GM12801 (cell line): ENCODE results near the gene GNPNAT1.

Source experiments
- CTCF ChIP-seq: IDR thresholded peaks from one replicate; pipeline ENCODE4 v1.5.1; 2011; ENCODE audit warnings: control low read depth; ENCODE audit not compliant: insufficient read length; ENCODE audit errors: extremely low read depth

Gene GNPNAT1

GRCh38 chr14:52790011-52790755 is 1.2 kb downstream of the GNPNAT1 start:
- no peak for TF ChIP-seq CTCF

GRCh38 chr14:52789118-52789517 is 2.3 kb downstream of the GNPNAT1 start:
- no peak for TF ChIP-seq CTCF

- no peak for TF ChIP-seq CTCF
Observed at GRCh38 chr14:52786887-52787286, 4.5 kb downstream of the GNPNAT1 start.

GRCh38 chr14:52783206-52783605 is 8.2 kb downstream of the GNPNAT1 start:
- TF ChIP-seq CTCF = no peak

GRCh38 chr14:52781629-52782028 is 9.8 kb downstream of the GNPNAT1 start:
- no peak for TF ChIP-seq CTCF

GRCh38 chr14:52780893-52781292 is 10.5 kb downstream of the GNPNAT1 start:
- no peak for TF ChIP-seq CTCF

- no peak for TF ChIP-seq CTCF
Observed at GRCh38 chr14:52778702-52779101, 12.7 kb downstream of the GNPNAT1 start.
